Upper lobe of left lung (tissue), 6 donors: ENCODE results near the gene NMBR. TPM values are rescaled to one million over a fixed set of nuclear protein-coding genes. Genes with fewer than 3 reads are reported as not detected.

Experiments used
- ATAC-seq, 2 donors: fragments of 200-7000 bp; cut with Tn5 transposase; one replicate each; pipeline ENCODE4 v1.9.1; 2022; ENCODE audit warnings: mild to moderate bottlenecking in 2 of 2, moderate library complexity in 2 of 2; ENCODE audit not compliant: low FRiP score in 2 of 2
- DNase-seq, 2 donors: peaks; one replicate each; pipeline ENCODE4 v3.0.0-alpha.2; 2019 to 2020
- H3K27ac ChIP-seq, 4 donors: fragments of 200-600 bp; sonication (generic); one replicate each; pipeline ENCODE4 v1.5.1; 2016 to 2019
- H3K27me3 ChIP-seq, 4 donors: fragments of 200-600 bp; sonication (generic); one replicate each; pipeline ENCODE4 v1.5.1; 2017 to 2019
- H3K36me3 ChIP-seq, 4 donors: fragments of 200-600 bp; sonication (generic); one replicate each; pipeline ENCODE4 v1.5.1; 2016 to 2019
- H3K4me1 ChIP-seq, 4 donors: fragments of 200-600 bp; sonication (generic); one replicate each; pipeline ENCODE4 v1.5.1; 2018 to 2019
- H3K4me3 ChIP-seq, 4 donors: fragments of 200-600 bp; sonication (generic); one replicate each; pipeline ENCODE4 v1.5.1; 2017 to 2019; ENCODE audit warnings: mild to moderate bottlenecking in 2 of 4, moderate library complexity in 1 of 4
- H3K9me3 ChIP-seq, 4 donors: fragments of 200-600 bp; sonication (generic); one replicate each; pipeline ENCODE4 v1.5.1; 2018 to 2019
- EP300 ChIP-seq, 4 donors: sonication (generic); formaldehyde crosslinking; IDR thresholded peaks; one replicate each; pipeline ENCODE4 v1.5.1; 2017; ENCODE audit warnings: antibody characterized with exemption in 4 of 4, control low read depth in 2 of 4
- POLR2A ChIP-seq, 4 donors: fragments of 450-650 bp; IDR thresholded peaks; one replicate each; pipeline ENCODE4 v1.5.1; 2016 to 2017; ENCODE audit warnings: antibody characterized with exemption in 4 of 4, mild to moderate bottlenecking in 2 of 4
- POLR2AphosphoS5 ChIP-seq, 2 donors: sonication (generic); formaldehyde crosslinking; IDR thresholded peaks; one replicate each; pipeline ENCODE4 v1.5.1; 2017; ENCODE audit warnings: antibody characterized with exemption in 2 of 2
- WGBS, 2 donors: methylation state at CpG; one replicate each; pipeline ENCODE4 v1.1.5; 2017 to 2018; 5-methylcytosine and 5-hydroxymethylcytosine counted together
- total RNA-seq, 6 donors: library from RNA; depleted of rRNA in 4 of 6; stranded (reverse); fragments of >200 nt in 4 of 6; gene quantifications; one replicate each; pipeline versions ENCODE4 v1.1.0 to v1.2.1, GENCODE V29; 2016 to 2021
- TF ChIP-seq, protein P1 (sequence below), 6 experiments: fragments of 450-650 bp in 4 of 6; fragments of 200-600 bp in 2 of 6; sonication (generic) in 2 of 6; IDR thresholded peaks; one replicate each; pipeline ENCODE4 v1.5.1; 2016 to 2019; ENCODE audit warnings: antibody characterized with exemption in 6 of 6
- donor health status: DM: no; HTN: no; CAD: no; lungs with moderate emphysema.
- donor health status: DM: no; HTN: yes; CAD: no; lungs with severe emphysema.

Gene NMBR
- total RNA-seq, 6 donors from 2014 or later: not detected

DNA sequence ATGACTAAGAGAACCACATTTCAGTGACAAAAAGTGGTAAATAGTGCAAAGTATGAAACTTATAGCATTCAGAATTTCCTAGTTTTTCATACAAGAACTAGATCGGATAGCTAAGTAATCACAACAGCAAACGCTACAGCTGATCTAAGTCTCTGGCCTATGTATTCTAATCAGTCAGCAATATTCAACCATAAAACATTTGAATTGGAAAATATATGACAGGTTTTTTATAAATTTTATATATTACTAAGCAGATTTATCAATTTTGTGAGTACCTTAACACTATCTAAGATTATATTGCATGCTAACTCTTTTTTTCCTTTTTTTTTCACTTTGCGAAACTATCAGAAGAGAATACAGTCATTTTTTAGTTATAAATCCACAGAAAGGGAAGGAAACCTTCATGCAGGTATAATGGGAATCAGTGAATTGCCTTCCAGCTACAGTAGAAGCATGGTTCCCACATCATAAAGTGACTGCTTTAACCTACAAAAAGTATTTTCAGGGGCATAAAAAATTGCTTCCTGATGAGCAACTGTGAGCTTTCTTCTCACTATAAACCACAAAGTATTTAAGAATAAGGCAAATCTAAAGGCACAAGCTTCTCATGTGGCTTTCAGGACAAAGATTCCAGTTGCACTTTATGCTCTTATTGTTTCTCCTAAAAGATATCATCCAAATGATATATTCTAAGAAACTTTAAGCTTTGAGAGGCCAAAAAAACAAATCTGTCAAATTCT is 88.2 kb downstream of the NMBR start:
- H3K27ac ChIP-seq: no peak overlapping the region
- WGBS, 2 donors: 87 to 89% methylated on average over 3 of the region's 3 CpGs
- H3K27me3 ChIP-seq: no peaks in the 10 kb centered on the region
- no peaks in the 10 kb centered on the region for H3K4me1 ChIP-seq
- DNase-seq (no peak), ATAC-seq (no peak)
- no peaks in the 10 kb centered on the region for H3K36me3 ChIP-seq
- no peaks in the 10 kb centered on the region for H3K9me3 ChIP-seq
- TF ChIP-seq POLR2A (IDR thresholded peaks at IDR 0.05): no peak
- TF ChIP-seq, protein P1, sequence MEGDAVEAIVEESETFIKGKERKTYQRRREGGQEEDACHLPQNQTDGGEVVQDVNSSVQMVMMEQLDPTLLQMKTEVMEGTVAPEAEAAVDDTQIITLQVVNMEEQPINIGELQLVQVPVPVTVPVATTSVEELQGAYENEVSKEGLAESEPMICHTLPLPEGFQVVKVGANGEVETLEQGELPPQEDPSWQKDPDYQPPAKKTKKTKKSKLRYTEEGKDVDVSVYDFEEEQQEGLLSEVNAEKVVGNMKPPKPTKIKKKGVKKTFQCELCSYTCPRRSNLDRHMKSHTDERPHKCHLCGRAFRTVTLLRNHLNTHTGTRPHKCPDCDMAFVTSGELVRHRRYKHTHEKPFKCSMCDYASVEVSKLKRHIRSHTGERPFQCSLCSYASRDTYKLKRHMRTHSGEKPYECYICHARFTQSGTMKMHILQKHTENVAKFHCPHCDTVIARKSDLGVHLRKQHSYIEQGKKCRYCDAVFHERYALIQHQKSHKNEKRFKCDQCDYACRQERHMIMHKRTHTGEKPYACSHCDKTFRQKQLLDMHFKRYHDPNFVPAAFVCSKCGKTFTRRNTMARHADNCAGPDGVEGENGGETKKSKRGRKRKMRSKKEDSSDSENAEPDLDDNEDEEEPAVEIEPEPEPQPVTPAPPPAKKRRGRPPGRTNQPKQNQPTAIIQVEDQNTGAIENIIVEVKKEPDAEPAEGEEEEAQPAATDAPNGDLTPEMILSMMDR (IDR thresholded peaks at IDR 0.05): no peak
- no peak for TF ChIP-seq POLR2AphosphoS5 (IDR thresholded peaks at IDR 0.05)
- TF ChIP-seq EP300 (IDR thresholded peaks at IDR 0.05): no peak
- H3K4me3 ChIP-seq: no peak overlapping the region

DNA sequence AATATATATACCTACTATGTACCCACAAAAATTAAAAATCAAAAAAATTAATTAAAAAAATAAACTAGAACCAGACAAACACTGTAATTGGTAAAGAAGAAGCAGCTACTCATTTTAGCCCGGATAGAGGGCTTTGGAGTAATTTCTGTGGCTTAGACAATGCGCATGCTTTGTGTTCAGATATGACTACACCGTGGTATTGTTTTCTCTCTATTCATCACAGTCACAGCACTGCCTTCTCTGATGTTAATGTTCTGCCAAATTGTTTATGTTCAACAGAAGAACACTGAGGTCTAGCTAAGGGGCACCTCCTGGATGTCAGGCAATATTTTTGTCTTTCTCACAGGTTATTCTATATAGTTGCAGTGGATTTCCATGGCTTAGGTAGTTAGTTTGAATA is 91.7 kb downstream of the NMBR start:
- no peak overlapping the region for H3K4me3 ChIP-seq
- H3K27me3 ChIP-seq: no peaks in the 10 kb centered on the region
- H3K9me3 ChIP-seq: peaks cover 0 to 7% (median 3%) of the 10 kb centered on the region in 4 donors
- H3K4me1 ChIP-seq: no peaks in the 10 kb centered on the region
- 55 to 74% methylated on average over 3 of the region's 3 CpGs for WGBS, 2 donors
- no peak overlapping the region for H3K27ac ChIP-seq
- ATAC-seq: no peak
- H3K36me3 ChIP-seq: no peaks in the 10 kb centered on the region
- TF ChIP-seq, protein P1 (IDR thresholded peaks at IDR 0.05): no peak
- TF ChIP-seq POLR2AphosphoS5 (IDR thresholded peaks at IDR 0.05) (no peak), EP300 (IDR thresholded peaks at IDR 0.05) (no peak), POLR2A (IDR thresholded peaks at IDR 0.05) (no peak)
- DNase-seq: no peak

DNA sequence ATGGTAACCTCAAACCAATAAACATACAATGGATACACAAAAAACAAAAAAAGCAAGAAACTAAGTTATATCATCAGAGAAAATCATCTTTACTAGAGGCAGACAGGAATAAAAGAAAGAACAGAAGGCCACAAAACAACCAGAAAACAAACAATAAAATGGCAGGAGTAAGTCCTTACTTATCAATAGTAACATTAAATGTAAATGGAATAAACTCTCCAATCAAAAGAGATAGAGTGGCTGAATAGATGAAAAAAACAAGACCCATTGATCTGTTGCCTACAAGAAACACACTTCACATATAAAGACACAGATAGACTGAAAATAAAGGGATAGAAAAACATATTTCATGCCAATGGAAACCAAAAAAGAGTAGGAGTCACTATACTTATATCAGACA is 95.5 kb downstream of the NMBR start:
- Histone ChIP-seq H3K27ac (no peak overlapping the region), H3K36me3 (no peaks in the 10 kb centered on the region), H3K4me1 (no peaks in the 10 kb centered on the region), H3K4me3 (no peak overlapping the region), H3K27me3 (no peaks in the 10 kb centered on the region), H3K9me3 (peaks cover 0 to 7% (median 3%) of the 10 kb centered on the region in 4 donors)
- TF ChIP-seq, protein P1 (IDR thresholded peaks at IDR 0.05): no peak
- TF ChIP-seq POLR2A (IDR thresholded peaks at IDR 0.05) (no peak), EP300 (IDR thresholded peaks at IDR 0.05) (no peak), POLR2AphosphoS5 (IDR thresholded peaks at IDR 0.05) (no peak)
- ATAC-seq: no peak
- DNase-seq: no peak

DNA sequence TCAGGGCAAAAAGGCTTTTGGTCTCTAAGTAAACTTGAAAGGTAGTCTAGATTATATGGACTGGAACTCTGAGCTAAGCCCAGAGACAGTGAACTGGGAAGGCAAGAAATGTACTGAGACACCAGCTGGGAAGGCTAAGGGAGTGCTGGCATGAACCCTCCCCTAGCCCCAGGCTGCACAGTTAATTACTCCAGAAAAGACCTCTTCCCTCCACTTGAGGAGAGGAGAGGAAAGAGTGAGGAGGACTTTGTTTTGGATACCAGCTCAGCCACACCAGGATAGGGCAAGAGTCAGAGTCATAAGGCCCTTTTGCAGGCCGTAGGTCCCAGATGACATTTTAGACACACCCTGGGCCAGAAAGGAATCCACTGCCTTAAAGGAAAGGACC is 98.3 kb downstream of the NMBR start:
- H3K4me1 ChIP-seq: no peaks in the 10 kb centered on the region
- H3K9me3 ChIP-seq: peaks cover 0 to 7% (median 3%) of the 10 kb centered on the region in 4 donors
- H3K27ac ChIP-seq: no peak overlapping the region
- no peaks in the 10 kb centered on the region for H3K27me3 ChIP-seq
- WGBS, 2 donors: 73 to 86% methylated on average over 1 of the region's 1 CpG
- H3K36me3 ChIP-seq: no peaks in the 10 kb centered on the region
- no peak overlapping the region for H3K4me3 ChIP-seq
- ATAC-seq (no peak), DNase-seq (no peak)
- TF ChIP-seq POLR2AphosphoS5 (IDR thresholded peaks at IDR 0.05) (no peak), EP300 (IDR thresholded peaks at IDR 0.05) (no peak)
- TF ChIP-seq, protein P1 (IDR thresholded peaks at IDR 0.05): no peak
